Caco-2 (cell line): ENCODE results near the gene GRM7. TPM values are rescaled to one million over a fixed set of nuclear protein-coding genes. Genes with fewer than 3 reads are reported as not detected.

ENCODE experiments used
- BruUV-seq: library from RNA; stranded (reverse); fragments of 400-500 nt; replicated peaks from 2 replicates; lab custom pipeline; 2021; lab: Mats Ljungman, UMichigan
- CTCF ChIA-PET: fragments of 300-600 bp; sonication (Branson Sonifier 250); formaldehyde crosslinking; loops from one replicate; lab custom pipeline; 2022; ENCODE audit warnings: antibody characterized with exemption; lab: Charles Lee
- POLR2A ChIA-PET: fragments of 300-600 bp; sonication (Branson Sonifier 250); formaldehyde crosslinking; loops from one replicate; lab custom pipeline; 2022; ENCODE audit warnings: antibody characterized with exemption; lab: Charles Lee
- DNase-seq, 2 experiments: peaks; one replicate each; pipeline versions ENCODE4 v3.0.0 to v3.0.0-alpha.2; 2020 to 2022
- H3K27me3 ChIP-seq: replicated peaks from 2 replicates; pipeline ENCODE4 v1.6.0; 2011; ENCODE audit warnings: low read length; ENCODE audit not compliant: control insufficient read depth, insufficient read depth
- H3K36me3 ChIP-seq: 2 replicates; pipeline ENCODE4 v1.5.1; 2011; ENCODE audit warnings: low read length; ENCODE audit not compliant: control insufficient read depth, insufficient read depth
- H3K4me1 ChIP-seq: fragments of 250-450 bp; sonication (Bioruptor Pico); 2 replicates; pipeline ENCODE4 v1.5.1; 2020; ENCODE audit warnings: mild to moderate bottlenecking
- H3K4me3 ChIP-seq: 2 replicates; pipeline ENCODE4 v1.5.1; 2011; ENCODE audit warnings: low read depth, mild to moderate bottlenecking, control low read depth, low read length
- H3K9me3 ChIP-seq: fragments of 250-450 bp; sonication (Bioruptor Pico); 2 replicates; pipeline ENCODE4 v1.5.1; 2020; ENCODE audit warnings: mild to moderate bottlenecking, moderate library complexity
- H3K27ac Mint-ChIP-seq: one replicate; pipeline ENCODE4 v1.8.0; 2022; ENCODE audit warnings: mixed read lengths; ENCODE audit not compliant: unreplicated experiment
- H3K27me3 Mint-ChIP-seq: one replicate; pipeline ENCODE4 v1.8.0; 2022; ENCODE audit warnings: mixed read lengths; ENCODE audit not compliant: insufficient read depth, unreplicated experiment
- H3K36me3 Mint-ChIP-seq: one replicate; pipeline ENCODE4 v1.8.0; 2022; ENCODE audit warnings: mild to moderate bottlenecking, mixed read lengths; ENCODE audit not compliant: insufficient read depth, unreplicated experiment
- H3K4me1 Mint-ChIP-seq: one replicate; pipeline ENCODE4 v1.8.0; 2022; ENCODE audit warnings: low read depth, mixed read lengths; ENCODE audit not compliant: unreplicated experiment
- H3K4me3 Mint-ChIP-seq: one replicate; pipeline ENCODE4 v1.8.0; 2022; ENCODE audit warnings: mild to moderate bottlenecking, moderate library complexity, mixed read lengths; ENCODE audit not compliant: unreplicated experiment
- H3K9me3 Mint-ChIP-seq: one replicate; pipeline ENCODE4 v1.8.0; 2022; ENCODE audit warnings: mixed read lengths; ENCODE audit not compliant: unreplicated experiment
- CTCF ChIP-seq, 2 experiments: fragments of 200-600 bp in 1 of 2; IDR thresholded peaks; 1 replicate in 1 of 2; 2 replicates in 1 of 2; pipeline versions ENCODE4 v1.5.1 to v1.8.0; 2011 to 2022; ENCODE audit warnings: antibody characterized with exemption in 1 of 2, control low read depth in 1 of 2, inconsistent platforms in 1 of 2, low read depth in 1 of 2, low read length in 1 of 2, mild to moderate bottlenecking in 1 of 2, moderate library complexity in 1 of 2; ENCODE audit not compliant: insufficient read depth in 1 of 2, severe bottlenecking in 1 of 2, unreplicated experiment in 1 of 2
- intact Hi-C: fragments of 100-400 bp; cut with micrococcal nuclease; formaldehyde crosslinking; loops from one replicate; pipeline ENCODE4 v1.10.0; 2022; ENCODE audit not compliant: unreplicated experiment
- total RNA-seq: library from RNA; stranded (reverse); gene quantifications from 2 replicates; pipeline ENCODE4 v1.2.3, GENCODE V29; 2022

The GRM7 gene
- total RNA-seq, 1 experiment from 2014 or later: not detected

GRCh38 chr3:7697548-7697947 is 836.6 kb downstream of the GRM7 start:
- Histone ChIP-seq H3K27me3 (no peaks in the 10 kb centered on the region), H3K36me3 (no peaks in the 10 kb centered on the region), H3K9me3 (no peaks in the 10 kb centered on the region), H3K4me3 (no peak overlapping the region), H3K4me1 (no peaks in the 10 kb centered on the region)
- no peaks in the 10 kb centered on the region for H3K9me3 Mint-ChIP-seq
- POLR2A ChIA-PET: no interaction called here
- DNase-seq: no peak
- no peak overlapping the region for H3K27ac Mint-ChIP-seq
- BruUV-seq: no TSS peak
- intact Hi-C loops: no loop called here
- no peak overlapping the region for H3K4me3 Mint-ChIP-seq
- no peaks in the 10 kb centered on the region for H3K36me3 Mint-ChIP-seq
- no peak for TF ChIP-seq CTCF (IDR thresholded peaks at IDR 0.05; ENCODE audit: insufficient read depth in 1 of 2, low read depth in 1 of 2, low read length in 1 of 2, severe bottlenecking in 1 of 2, unreplicated experiment in 1 of 2)
- H3K4me1 Mint-ChIP-seq: no peaks in the 10 kb centered on the region
- peaks cover 4% of the 10 kb centered on the region for H3K27me3 Mint-ChIP-seq
- CTCF ChIA-PET: no interaction called here

GRCh38 chr3:7700539-7700938 is 839.6 kb downstream of the GRM7 start:
- no peaks in the 10 kb centered on the region for H3K4me1 ChIP-seq
- Mint-ChIP-seq H3K27me3 (no peaks in the 10 kb centered on the region), H3K27ac (no peak overlapping the region), H3K36me3 (no peaks in the 10 kb centered on the region), H3K4me3 (no peak overlapping the region), H3K4me1 (no peaks in the 10 kb centered on the region), H3K9me3 (no peaks in the 10 kb centered on the region)
- TF ChIP-seq CTCF (IDR thresholded peaks at IDR 0.05; ENCODE audit: insufficient read depth in 1 of 2, low read depth in 1 of 2, low read length in 1 of 2, severe bottlenecking in 1 of 2, unreplicated experiment in 1 of 2): no peak
- H3K27me3 ChIP-seq: no peaks in the 10 kb centered on the region
- H3K9me3 ChIP-seq: no peaks in the 10 kb centered on the region
- no peak overlapping the region for H3K4me3 ChIP-seq
- ChIA-PET POLR2A (no interaction called here), CTCF (no interaction called here)
- no peaks in the 10 kb centered on the region for H3K36me3 ChIP-seq
- intact Hi-C loops: no loop called here
- no peak for DNase-seq
- BruUV-seq: no TSS peak

- no TSS peak for BruUV-seq
These were observed 840.1 kb downstream of the GRM7 start for GRCh38 chr3:7700977-7701376.

More at GRCh38 chr3:7700977-7701376, 840.1 kb downstream of the GRM7 start:
- Histone ChIP-seq H3K36me3 (no peaks in the 10 kb centered on the region), H3K4me3 (no peak overlapping the region), H3K27me3 (no peaks in the 10 kb centered on the region), H3K4me1 (no peaks in the 10 kb centered on the region), H3K9me3 (no peaks in the 10 kb centered on the region)
- no peak overlapping the region for H3K27ac Mint-ChIP-seq
- ChIA-PET POLR2A (no interaction called here), CTCF (no interaction called here)
- DNase-seq: no peak
- intact Hi-C loops: no loop called here
- no peaks in the 10 kb centered on the region for H3K4me1 Mint-ChIP-seq
- no peaks in the 10 kb centered on the region for H3K36me3 Mint-ChIP-seq
- no peak overlapping the region for H3K4me3 Mint-ChIP-seq
- H3K9me3 Mint-ChIP-seq: no peaks in the 10 kb centered on the region
- H3K27me3 Mint-ChIP-seq: no peaks in the 10 kb centered on the region
- TF ChIP-seq CTCF (IDR thresholded peaks at IDR 0.05; ENCODE audit: insufficient read depth in 1 of 2, low read depth in 1 of 2, low read length in 1 of 2, severe bottlenecking in 1 of 2, unreplicated experiment in 1 of 2): no peak
